ENCODE measurements around the gene LCK. TPM values are rescaled to one million over a fixed set of nuclear protein-coding genes. Genes with fewer than 3 reads are reported as not detected.

The LCK gene
- total and polyA plus RNA-seq, 9 of the 15 experiments (the other 6 are each of a cell fraction or from before 2014, with no cell fraction given), result 0.04 to 0.47 (median 0.13) TPM; not detected in 6

- TF ChIP-seq ZNF668 (CRISPR knock-in tag; IDR thresholded peaks at IDR 0.05) (no peak), HNRNPK (IDR thresholded peaks at IDR 0.05; ENCODE audit: low read depth, low read length, poor library complexity, severe bottlenecking) (peak; percentile 7), POLR2G (IDR thresholded peaks at IDR 0.05; ENCODE audit: low read depth, low read length) (peak; percentile 65), ZNF354B (CRISPR knock-in tag; IDR thresholded peaks at IDR 0.05) (no peak), ZNF766 (CRISPR knock-in tag; conservative IDR thresholded peaks at IDR 0.05) (peak; percentile 76), IFI16 (CRISPR knock-in tag; IDR thresholded peaks at IDR 0.05) (no peak), NR2F6 (CRISPR knock-in tag; IDR thresholded peaks at IDR 0.05) (no peak), ATF7 (IDR thresholded peaks at IDR 0.05) (0 out of 2 replicates have a peak, but pooled peaks have one; percentile 25), CREB3 (tag; conservative IDR thresholded peaks at IDR 0.05; ENCODE audit: low read depth) (no peak), CC2D1A (IDR thresholded peaks at IDR 0.05) (no peak), ZFX (CRISPR knock-in tag; IDR thresholded peaks at IDR 0.05) (peak; percentile 40; the same call in 1 of the 2 replicates), MCM7 (IDR thresholded peaks at IDR 0.05) (no peak), NCOA2 (IDR thresholded peaks at IDR 0.05; ENCODE audit: partially characterized antibody in 2 of 2) (no peak), BMI1 (IDR thresholded peaks at IDR 0.05; ENCODE audit: low read length) (no peak), ZBTB7A (IDR thresholded peaks at IDR 0.05; ENCODE audit: borderline replicate concordance, control insufficient read depth, low read depth, low read length) (peak; percentile 95), ERF (CRISPR knock-in tag; IDR thresholded peaks at IDR 0.05) (peak; percentile 60; the same call in 1 of the 2 replicates), ARID4B (CRISPR knock-in tag; IDR thresholded peaks at IDR 0.05) (peak; percentile 29; the same call in 1 of the 2 replicates), RBM34 (IDR thresholded peaks at IDR 0.05; ENCODE audit: borderline replicate concordance, insufficient read depth, low read length) (no peak)
- TF ChIP-seq, protein P1, sequence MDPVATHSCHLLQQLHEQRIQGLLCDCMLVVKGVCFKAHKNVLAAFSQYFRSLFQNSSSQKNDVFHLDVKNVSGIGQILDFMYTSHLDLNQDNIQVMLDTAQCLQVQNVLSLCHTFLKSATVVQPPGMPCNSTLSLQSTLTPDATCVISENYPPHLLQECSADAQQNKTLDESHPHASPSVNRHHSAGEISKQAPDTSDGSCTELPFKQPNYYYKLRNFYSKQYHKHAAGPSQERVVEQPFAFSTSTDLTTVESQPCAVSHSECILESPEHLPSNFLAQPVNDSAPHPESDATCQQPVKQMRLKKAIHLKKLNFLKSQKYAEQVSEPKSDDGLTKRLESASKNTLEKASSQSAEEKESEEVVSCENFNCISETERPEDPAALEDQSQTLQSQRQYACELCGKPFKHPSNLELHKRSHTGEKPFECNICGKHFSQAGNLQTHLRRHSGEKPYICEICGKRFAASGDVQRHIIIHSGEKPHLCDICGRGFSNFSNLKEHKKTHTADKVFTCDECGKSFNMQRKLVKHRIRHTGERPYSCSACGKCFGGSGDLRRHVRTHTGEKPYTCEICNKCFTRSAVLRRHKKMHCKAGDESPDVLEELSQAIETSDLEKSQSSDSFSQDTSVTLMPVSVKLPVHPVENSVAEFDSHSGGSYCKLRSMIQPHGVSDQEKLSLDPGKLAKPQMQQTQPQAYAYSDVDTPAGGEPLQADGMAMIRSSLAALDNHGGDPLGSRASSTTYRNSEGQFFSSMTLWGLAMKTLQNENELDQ (CRISPR knock-in tag; IDR thresholded peaks at IDR 0.05; ENCODE audit: borderline replicate concordance), result no peak
Observed at GRCh38 chr1:32334864-32335534, 83.9 kb downstream of the LCK start (continued).

Measured in K562 (cell line).